HCT116 (cell line): ENCODE results near the gene TBK1. TPM values are rescaled to one million over a fixed set of nuclear protein-coding genes. Genes with fewer than 3 reads are reported as not detected.

Experiments
- ATAC-seq: fragments of 200-7000 bp; cut with Tn5 transposase; 2 replicates; pipeline ENCODE4 v1.9.1; 2020; ENCODE audit warnings: mild to moderate bottlenecking, moderate library complexity
- BruUV-seq: library from RNA; stranded (reverse); fragments of 400-500 nt; replicated peaks from 2 replicates; lab custom pipeline; 2021; lab: Mats Ljungman, UMichigan
- CTCF ChIA-PET: fragments of 300-600 bp; sonication (Branson Sonifier 250); formaldehyde crosslinking; loops from one replicate; lab custom pipeline; 2021; ENCODE audit warnings: antibody characterized with exemption; lab: Charles Lee
- POLR2A ChIA-PET: fragments of 300-600, 350-600 bp; sonication (Branson Sonifier 250); formaldehyde crosslinking; loops from one replicate; lab custom pipeline; 2021; ENCODE audit warnings: antibody characterized with exemption; lab: Charles Lee
- RAD21 ChIA-PET, 2 experiments: fragments of 300-600 bp; sonication (Branson Sonifier 250); formaldehyde crosslinking; loops; one replicate each; lab custom pipeline; 2023; ENCODE audit warnings: low total read pairs in 2 of 2; ENCODE audit not compliant: uncharacterized antibody in 2 of 2, unreplicated experiment in 2 of 2, low non-redundant PET in 1 of 2; lab: Charles Lee
- DNase-seq: peaks from one replicate; pipeline ENCODE4 v3.0.0-alpha.2; 2010; ENCODE audit warnings: low read depth, low spot score
- H2AFZ ChIP-seq: fragments of 200-600 bp; shearing (Covaris generic), sonication (generic); 2 replicates; pipeline ENCODE4 v1.6.1; 2017; ENCODE audit warnings: low read depth, mixed run types, mixed read lengths, antibody characterized with exemption, low read length; ENCODE audit not compliant: poor library complexity, severe bottlenecking
- H3K27ac ChIP-seq: 2 replicates; pipeline ENCODE4 v1.5.1; 2012; ENCODE audit warnings: low read depth, low read length
- H3K27me3 ChIP-seq: fragments of 200-600 bp; sonication (generic); 2 replicates; pipeline ENCODE4 v1.6.1; 2016; ENCODE audit warnings: mixed run types, low read length, mixed read lengths; ENCODE audit not compliant: insufficient read depth
- H3K36me3 ChIP-seq, 2 experiments: fragments of 200-500 bp in 1 of 2; fragments of 200-600 bp in 1 of 2; sonication (Bioruptor generic) in 1 of 2; sonication (generic) in 1 of 2; 2 replicates each; pipeline versions ENCODE4 v1.5.1 to v1.6.1; 2014 to 2016; ENCODE audit warnings: low read length in 2 of 2, inconsistent platforms in 1 of 2, mixed read lengths in 1 of 2, mixed run types in 1 of 2; ENCODE audit not compliant: insufficient read depth in 2 of 2, control insufficient read depth in 1 of 2
- H3K4me1 ChIP-seq, 2 experiments: fragments of 200-600 bp in 1 of 2; sonication (generic) in 1 of 2; 2 replicates each; pipeline versions ENCODE4 v1.5.1 to v1.6.1; 2012 to 2017; ENCODE audit warnings: low read length in 2 of 2, inconsistent platforms in 1 of 2, mild to moderate bottlenecking in 1 of 2, mixed read lengths in 1 of 2, mixed run types in 1 of 2, moderate library complexity in 1 of 2; ENCODE audit not compliant: insufficient read depth in 2 of 2, control insufficient read depth in 1 of 2
- H3K4me2 ChIP-seq: fragments of 200-600 bp; sonication (generic); 2 replicates; pipeline ENCODE4 v1.6.1; 2017; ENCODE audit warnings: mixed run types, low read length, mixed read lengths
- H3K4me3 ChIP-seq, 2 experiments: fragments of 200-600 bp in 1 of 2; sonication (generic) in 1 of 2; replicated peaks in 1 of 2; 2 replicates each; pipeline ENCODE4 v1.5.1; 2011 to 2016; ENCODE audit warnings: low read length in 2 of 2, control low read depth in 1 of 2, low read depth in 1 of 2, mild to moderate bottlenecking in 1 of 2, mixed read lengths in 1 of 2, mixed run types in 1 of 2
- H3K79me2 ChIP-seq: fragments of 200-600 bp; sonication (generic); 2 replicates; pipeline ENCODE4 v1.6.1; 2017; ENCODE audit warnings: mild to moderate bottlenecking, mixed run types, low read length, moderate library complexity, mixed read lengths; ENCODE audit not compliant: insufficient read depth
- H3K9ac ChIP-seq: fragments of 200-600 bp; sonication (generic); 2 replicates; pipeline ENCODE4 v1.6.1; 2016; ENCODE audit warnings: low read length, mixed read lengths
- H3K9me2 ChIP-seq: fragments of 200-600 bp; sonication (generic), shearing (Covaris generic); 2 replicates; pipeline ENCODE4 v1.6.1; 2017; ENCODE audit warnings: mixed run types, mild to moderate bottlenecking, moderate library complexity; ENCODE audit not compliant: insufficient read depth
- H3K9me3 ChIP-seq, 2 experiments: fragments of 200-500 bp in 1 of 2; fragments of 200-600 bp in 1 of 2; sonication (Bioruptor generic) in 1 of 2; sonication (generic) in 1 of 2; 2 replicates each; pipeline ENCODE4 v1.6.1; 2014 to 2017; ENCODE audit warnings: low read length in 2 of 2, mixed read lengths in 2 of 2, inconsistent platforms in 1 of 2, low read depth in 1 of 2, mild to moderate bottlenecking in 1 of 2, mixed run types in 1 of 2, moderate library complexity in 1 of 2; ENCODE audit not compliant: control insufficient read depth in 1 of 2, insufficient read depth in 1 of 2
- H4K20me1 ChIP-seq: fragments of 200-600 bp; sonication (generic), shearing (Covaris generic); 2 replicates; pipeline ENCODE4 v1.6.1; 2017; ENCODE audit warnings: mixed run types, mild to moderate bottlenecking, moderate library complexity; ENCODE audit not compliant: insufficient read depth
- CEBPB ChIP-seq: IDR thresholded peaks from 2 replicates; pipeline ENCODE4 v1.6.1; 2012; ENCODE audit warnings: low read depth
- EZH2phosphoT487 ChIP-seq: fragments of 200-600 bp; IDR thresholded peaks from 2 replicates; pipeline ENCODE4 v1.6.1; 2018; ENCODE audit warnings: antibody characterized with exemption, borderline replicate concordance
- FOSL1 ChIP-seq: IDR thresholded peaks from 2 replicates; pipeline ENCODE4 v1.6.1; 2012; ENCODE audit warnings: low read depth
- JUND ChIP-seq: IDR thresholded peaks from 2 replicates; pipeline ENCODE4 v1.6.1; 2012
- POLR2A ChIP-seq: IDR thresholded peaks from 2 replicates; pipeline ENCODE4 v1.7.0; 2011; ENCODE audit warnings: borderline replicate concordance; ENCODE audit not compliant: insufficient read depth, insufficient read length; ENCODE audit errors: extremely low read depth
- RAD21 ChIP-seq: IDR thresholded peaks from 2 replicates; pipeline ENCODE4 v1.6.1; 2012; ENCODE audit warnings: low read depth, mild to moderate bottlenecking
- SRF ChIP-seq: IDR thresholded peaks from 2 replicates; pipeline ENCODE4 v1.6.1; 2012; ENCODE audit warnings: low read depth
- ZFX ChIP-seq: fragments of 450-650 bp; IDR thresholded peaks from 2 replicates; pipeline ENCODE4 v1.6.1; 2017
- intact Hi-C: fragments of 100-400 bp; cut with micrococcal nuclease; formaldehyde crosslinking; loops from 2 replicates; pipeline ENCODE4 v1.10.0; 2022
- total RNA-seq: library from RNA; stranded (reverse); gene quantifications from one replicate; pipeline ENCODE4 v1.2.1, GENCODE V29; 2021; ENCODE audit not compliant: unreplicated experiment
- TF ChIP-seq, protein P1 (sequence below): IDR thresholded peaks from 2 replicates; pipeline ENCODE4 v1.6.1; 2012; ENCODE audit warnings: low read depth
- TF ChIP-seq, protein P2 (sequence below): IDR thresholded peaks from 2 replicates; pipeline ENCODE4 v1.6.1; 2012
- TF ChIP-seq, protein P3 (sequence below): IDR thresholded peaks from 2 replicates; pipeline ENCODE4 v1.6.1; 2011; ENCODE audit warnings: mild to moderate bottlenecking, low read length, moderate library complexity; ENCODE audit not compliant: insufficient replicate concordance; ENCODE audit errors: extremely low read depth

Gene TBK1
- total RNA-seq, 1 experiment from 2014 or later, result 27.0 TPM

DNA sequence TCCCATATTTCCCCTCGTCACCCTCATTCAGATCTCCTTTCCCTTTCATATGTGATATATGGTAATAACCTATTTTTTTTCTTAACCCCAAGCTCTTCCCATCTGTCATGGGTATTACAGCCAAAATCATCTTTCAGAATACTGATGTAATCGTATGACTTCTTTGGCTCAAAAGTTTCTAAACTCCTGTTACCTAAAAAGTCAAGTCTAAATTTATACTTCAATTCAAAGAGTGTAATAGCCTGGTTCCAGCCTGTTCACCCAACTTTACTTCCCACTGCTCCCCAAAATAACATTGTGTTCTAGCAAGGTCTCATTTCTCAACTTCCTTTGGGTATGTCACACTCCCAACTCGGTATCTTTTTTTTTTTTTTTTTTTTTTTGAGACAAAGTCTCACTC lies 48.5 kb downstream of the TBK1 start:
- intact Hi-C loops, result no loop called here
- no peak for ATAC-seq
- Histone ChIP-seq H3K79me2 (no peaks in the 10 kb centered on the region), H2AFZ (no peak overlapping the region), H3K9me3 (no peaks in the 10 kb centered on the region), H3K27ac (no peak overlapping the region), H3K4me1 (no peaks in the 10 kb centered on the region), H3K4me3 (no peak overlapping the region), H3K9ac (no peak overlapping the region), H3K36me3 (peaks cover 31 to 38% of the 10 kb centered on the region in 2 experiments), H3K27me3 (no peaks in the 10 kb centered on the region), H4K20me1 (no peaks in the 10 kb centered on the region; the same call in 1 of the 2 replicates), H3K4me2 (no peak overlapping the region), H3K9me2 (no peaks in the 10 kb centered on the region)
- CTCF ChIA-PET, result no interaction called here
- DNase-seq, result no peak
- no TSS peak for BruUV-seq
- RAD21 ChIA-PET, result no interaction called here
- TF ChIP-seq FOSL1 (no peak), RAD21 (no peak), SRF (no peak), CEBPB (no peak), ZFX (no peak)
- TF ChIP-seq, protein P1, sequence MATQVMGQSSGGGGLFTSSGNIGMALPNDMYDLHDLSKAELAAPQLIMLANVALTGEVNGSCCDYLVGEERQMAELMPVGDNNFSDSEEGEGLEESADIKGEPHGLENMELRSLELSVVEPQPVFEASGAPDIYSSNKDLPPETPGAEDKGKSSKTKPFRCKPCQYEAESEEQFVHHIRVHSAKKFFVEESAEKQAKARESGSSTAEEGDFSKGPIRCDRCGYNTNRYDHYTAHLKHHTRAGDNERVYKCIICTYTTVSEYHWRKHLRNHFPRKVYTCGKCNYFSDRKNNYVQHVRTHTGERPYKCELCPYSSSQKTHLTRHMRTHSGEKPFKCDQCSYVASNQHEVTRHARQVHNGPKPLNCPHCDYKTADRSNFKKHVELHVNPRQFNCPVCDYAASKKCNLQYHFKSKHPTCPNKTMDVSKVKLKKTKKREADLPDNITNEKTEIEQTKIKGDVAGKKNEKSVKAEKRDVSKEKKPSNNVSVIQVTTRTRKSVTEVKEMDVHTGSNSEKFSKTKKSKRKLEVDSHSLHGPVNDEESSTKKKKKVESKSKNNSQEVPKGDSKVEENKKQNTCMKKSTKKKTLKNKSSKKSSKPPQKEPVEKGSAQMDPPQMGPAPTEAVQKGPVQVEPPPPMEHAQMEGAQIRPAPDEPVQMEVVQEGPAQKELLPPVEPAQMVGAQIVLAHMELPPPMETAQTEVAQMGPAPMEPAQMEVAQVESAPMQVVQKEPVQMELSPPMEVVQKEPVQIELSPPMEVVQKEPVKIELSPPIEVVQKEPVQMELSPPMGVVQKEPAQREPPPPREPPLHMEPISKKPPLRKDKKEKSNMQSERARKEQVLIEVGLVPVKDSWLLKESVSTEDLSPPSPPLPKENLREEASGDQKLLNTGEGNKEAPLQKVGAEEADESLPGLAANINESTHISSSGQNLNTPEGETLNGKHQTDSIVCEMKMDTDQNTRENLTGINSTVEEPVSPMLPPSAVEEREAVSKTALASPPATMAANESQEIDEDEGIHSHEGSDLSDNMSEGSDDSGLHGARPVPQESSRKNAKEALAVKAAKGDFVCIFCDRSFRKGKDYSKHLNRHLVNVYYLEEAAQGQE, result no peak
- TF ChIP-seq, protein P2, sequence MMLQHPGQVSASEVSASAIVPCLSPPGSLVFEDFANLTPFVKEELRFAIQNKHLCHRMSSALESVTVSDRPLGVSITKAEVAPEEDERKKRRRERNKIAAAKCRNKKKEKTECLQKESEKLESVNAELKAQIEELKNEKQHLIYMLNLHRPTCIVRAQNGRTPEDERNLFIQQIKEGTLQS, result no peak
- POLR2A ChIA-PET, result no interaction called here

DNA sequence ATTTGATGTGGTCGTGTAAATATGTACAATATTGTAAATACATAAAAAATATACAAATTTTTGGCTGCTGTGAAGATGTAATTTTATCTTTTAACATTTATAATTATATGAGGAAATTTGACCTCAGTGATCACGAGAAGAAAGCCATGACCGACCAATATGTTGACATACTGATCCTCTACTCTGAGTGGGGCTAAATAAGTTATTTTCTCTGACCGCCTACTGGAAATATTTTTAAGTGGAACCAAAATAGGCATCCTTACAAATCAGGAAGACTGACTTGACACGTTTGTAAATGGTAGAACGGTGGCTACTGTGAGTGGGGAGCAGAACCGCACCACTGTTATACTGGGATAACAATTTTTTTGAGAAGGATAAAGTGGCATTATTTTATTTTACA lies 49.6 kb downstream of the TBK1 start:
- BruUV-seq, result no TSS peak
- H3K36me3 ChIP-seq, result peaks cover 24 to 28% of the 10 kb centered on the region in 2 experiments
- ChIA-PET CTCF (no interaction called here), POLR2A (no interaction called here)
- DNase-seq, result no peak
- no peaks in the 10 kb centered on the region for H3K4me1 ChIP-seq
- TF ChIP-seq, protein P1, result no peak
- TF ChIP-seq, protein P3, sequence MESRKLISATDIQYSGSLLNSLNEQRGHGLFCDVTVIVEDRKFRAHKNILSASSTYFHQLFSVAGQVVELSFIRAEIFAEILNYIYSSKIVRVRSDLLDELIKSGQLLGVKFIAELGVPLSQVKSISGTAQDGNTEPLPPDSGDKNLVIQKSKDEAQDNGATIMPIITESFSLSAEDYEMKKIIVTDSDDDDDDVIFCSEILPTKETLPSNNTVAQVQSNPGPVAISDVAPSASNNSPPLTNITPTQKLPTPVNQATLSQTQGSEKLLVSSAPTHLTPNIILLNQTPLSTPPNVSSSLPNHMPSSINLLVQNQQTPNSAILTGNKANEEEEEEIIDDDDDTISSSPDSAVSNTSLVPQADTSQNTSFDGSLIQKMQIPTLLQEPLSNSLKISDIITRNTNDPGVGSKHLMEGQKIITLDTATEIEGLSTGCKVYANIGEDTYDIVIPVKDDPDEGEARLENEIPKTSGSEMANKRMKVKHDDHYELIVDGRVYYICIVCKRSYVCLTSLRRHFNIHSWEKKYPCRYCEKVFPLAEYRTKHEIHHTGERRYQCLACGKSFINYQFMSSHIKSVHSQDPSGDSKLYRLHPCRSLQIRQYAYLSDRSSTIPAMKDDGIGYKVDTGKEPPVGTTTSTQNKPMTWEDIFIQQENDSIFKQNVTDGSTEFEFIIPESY, result no peak
- TF ChIP-seq POLR2A (no peak), FOSL1 (no peak), EZH2phosphoT487 (no peak), ZFX (no peak), JUND (no peak)
- TF ChIP-seq, all 23 proteins: peak for 0
- no peaks in the 10 kb centered on the region for H3K27me3 ChIP-seq
- no peak overlapping the region for H3K27ac ChIP-seq
- no peak overlapping the region for H3K4me3 ChIP-seq
- RAD21 ChIA-PET, result no interaction called here
- H3K9me3 ChIP-seq, result no peaks in the 10 kb centered on the region
- intact Hi-C loops, result no loop called here
- H3K9ac ChIP-seq, result no peak overlapping the region
- no peak overlapping the region for H2AFZ ChIP-seq
- no peaks in the 10 kb centered on the region; the same call in 1 of the 2 replicates for H4K20me1 ChIP-seq
- no peak for ATAC-seq
- H3K9me2 ChIP-seq, result no peaks in the 10 kb centered on the region
- H3K4me2 ChIP-seq, result no peak overlapping the region
- H3K79me2 ChIP-seq, result no peaks in the 10 kb centered on the region
